ENCODE results near the gene FYB2. TPM values are rescaled to one million over a fixed set of nuclear protein-coding genes. Genes with fewer than 3 reads are reported as not detected.

The FYB2 gene
- total RNA-seq, 1 experiment from 2014 or later: 0.15 TPM

- ChIA-PET CTCF (interaction anchor here (0.6 kb wide), 1 partner anchor 20 kb away, joined by 4 read pairs; no protein-coding TSS in a partner anchor), POLR2A (interaction anchor here (0.7 kb wide), 1 partner anchor 121 kb away, joined by 3 read pairs; no protein-coding TSS in a partner anchor)
- Mint-ChIP-seq H3K9me3 (peaks cover 12% of the 10 kb centered on the region), H3K36me3 (no peaks in the 10 kb centered on the region), H3K27me3 (ENCODE audit: low read depth) (peaks cover 9% of the 10 kb centered on the region), H3K4me1 (peaks cover 17% of the 10 kb centered on the region), H3K4me3 (no peak overlapping the region), H3K27ac (no peak overlapping the region)
- ATAC-seq (no peak), DNase-seq (ENCODE audit: low spot score) (no peak)
- no peak for TF ChIP-seq OVOL2 (CRISPR knock-in tag; IDR thresholded peaks at IDR 0.05; ENCODE audit: borderline replicate concordance)
- no peak for TF ChIP-seq MXD4 (CRISPR knock-in tag; IDR thresholded peaks at IDR 0.05; ENCODE audit: borderline replicate concordance)
- TF ChIP-seq HMGXB4 (CRISPR knock-in tag; IDR thresholded peaks at IDR 0.05): no peak
- TF ChIP-seq USF2 (CRISPR knock-in tag; IDR thresholded peaks at IDR 0.05): no peak
- no peak for TF ChIP-seq PREB (CRISPR knock-in tag; IDR thresholded peaks at IDR 0.05; ENCODE audit: borderline replicate concordance)
- no peak for TF ChIP-seq PRDM15 (CRISPR knock-in tag; IDR thresholded peaks at IDR 0.05)
- TF ChIP-seq MAX (CRISPR knock-in tag; IDR thresholded peaks at IDR 0.05): no peak
- TF ChIP-seq ZNF281 (CRISPR knock-in tag; IDR thresholded peaks at IDR 0.05): no peak
- TF ChIP-seq TCF7 (CRISPR knock-in tag; IDR thresholded peaks at IDR 0.05; ENCODE audit: low read depth): no peak
- TF ChIP-seq ZNF219 (CRISPR knock-in tag; IDR thresholded peaks at IDR 0.05; ENCODE audit: borderline replicate concordance): no peak
- TF ChIP-seq ZNF121 (CRISPR knock-in tag; IDR thresholded peaks at IDR 0.05): no peak
- TF ChIP-seq NR2C2 (CRISPR knock-in tag; IDR thresholded peaks at IDR 0.05): no peak
- no peak for TF ChIP-seq IRF1 (CRISPR knock-in tag; IDR thresholded peaks at IDR 0.05)
- no peak for TF ChIP-seq ZBTB21 (CRISPR knock-in tag; IDR thresholded peaks at IDR 0.05; ENCODE audit: borderline replicate concordance)
- no peak for TF ChIP-seq ZNF532 (CRISPR knock-in tag; IDR thresholded peaks at IDR 0.05; ENCODE audit: borderline replicate concordance)
Measured at GRCh38 chr1:56850411-56850810, 31.2 kb upstream of the FYB2 start.
